Adipose tissue (tissue), 3 donors: ENCODE results near the gene AFF2. TPM values are rescaled to one million over a fixed set of nuclear protein-coding genes. Genes with fewer than 3 reads are reported as not detected.

Source experiments
- H3K27ac ChIP-seq: one replicate; pipeline ENCODE4 v1.5.1; 2013; ENCODE audit warnings: low read depth, low read length
- WGBS, 3 donors: extraction: QIAGEN DNeasy Blood & Tissue Kit; methylation state at CpG; one replicate each; pipeline ENCODE4 v1.1.7; 2013; 5-methylcytosine and 5-hydroxymethylcytosine counted together
- polyA plus RNA-seq, 3 donors: library from polyadenylated mRNA; stranded (reverse); fragments of 200-250 nt; gene quantifications; one replicate each; pipeline ENCODE4 v1.2.3, GENCODE V29; 2013
- donor health status: healthy with polysubstance abuse.
- donor health status: Bipolar disorder and iron deficiency.
- donor health status: healthy.

AFF2 gene
- polyA plus RNA-seq, 3 donors: 0.13 to 2.5 (median 2.0) TPM

DNA sequence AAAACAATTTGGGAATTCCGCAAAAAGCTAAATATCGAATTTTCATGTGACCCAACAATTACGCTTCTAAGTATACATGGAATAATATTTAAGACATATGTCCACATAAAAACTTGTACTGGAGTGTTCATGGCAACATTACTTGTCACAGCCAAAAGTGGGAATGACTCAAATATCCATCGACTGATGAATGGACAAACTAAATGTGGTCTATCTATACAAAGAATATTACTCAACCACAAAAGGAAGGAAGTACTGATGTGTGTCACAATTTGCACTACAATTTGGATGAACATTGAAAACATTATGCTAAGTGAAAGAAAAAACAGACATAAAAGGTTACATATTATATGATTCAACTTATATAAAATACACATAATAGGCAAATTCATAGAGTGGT is 71.9 kb downstream of the AFF2 start:
- H3K27ac ChIP-seq: no peak overlapping the region
- WGBS, 3 donors: 84 to 90% (median 84%) methylated on average over 4 of the region's 4 CpGs

DNA sequence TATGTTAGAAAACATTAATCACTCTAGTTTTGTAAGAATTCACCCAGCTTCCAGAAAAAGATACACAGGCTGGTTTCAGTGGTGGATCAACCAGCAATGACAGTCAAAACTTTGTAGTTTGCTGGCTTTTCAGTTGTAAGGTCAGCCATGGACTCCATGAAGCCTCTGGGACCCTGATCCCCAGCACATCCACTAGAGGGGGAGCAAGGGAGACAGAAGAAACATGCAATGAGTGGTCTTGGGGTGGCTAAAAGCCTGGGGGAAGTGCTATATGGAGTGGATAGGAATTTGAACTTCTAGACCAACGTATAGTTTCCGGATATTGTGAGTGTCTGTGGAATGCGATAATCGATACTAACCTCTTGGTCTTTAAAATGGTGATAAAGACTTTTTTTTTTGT is 72.7 kb downstream of the AFF2 start:
- no peak overlapping the region for H3K27ac ChIP-seq
- WGBS, 3 donors: 78 to 89% (median 82%) methylated on average over 4 of the region's 4 CpGs

GRCh38 chrX:148574237-148574973 is 74.0 kb downstream of the AFF2 start:
- WGBS, 3 donors: 47 to 88% (median 73%) methylated on average over 3 of the region's 3 CpGs
- H3K27ac ChIP-seq: no peak overlapping the region

DNA sequence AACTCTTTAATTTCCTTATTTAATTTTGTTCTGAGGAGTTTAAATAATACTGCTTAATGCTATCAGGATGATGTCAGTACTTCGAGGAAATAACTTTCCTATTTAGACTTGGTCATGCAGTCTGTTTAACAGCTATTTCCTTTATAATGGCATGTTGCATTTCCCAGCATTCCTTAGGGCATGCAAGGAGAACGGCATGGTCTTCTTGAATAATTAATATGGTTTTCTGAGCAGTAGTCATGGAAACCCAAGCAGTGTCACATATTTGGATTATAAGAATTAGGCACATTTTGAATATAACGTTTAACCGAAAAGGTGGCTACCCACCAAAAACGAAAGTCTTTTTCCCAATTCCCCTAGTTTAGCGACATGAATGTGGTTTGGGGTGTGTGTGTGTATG is 76.0 kb downstream of the AFF2 start:
- no peak overlapping the region for H3K27ac ChIP-seq
- WGBS, 3 donors: 69 to 84% (median 75%) methylated on average over 6 of the region's 6 CpGs

GRCh38 chrX:148577741-148578140 is 77.3 kb downstream of the AFF2 start:
- 54 to 82% (median 69%) methylated on average over 3 of the region's 3 CpGs for WGBS, 3 donors
- H3K27ac ChIP-seq: no peak overlapping the region

- 24 to 88% (median 38%) methylated on average over 1 of the region's 1 CpG for WGBS, 3 donors
Measured at GRCh38 chrX:148580016-148580415, 79.6 kb downstream of the AFF2 start.

DNA sequence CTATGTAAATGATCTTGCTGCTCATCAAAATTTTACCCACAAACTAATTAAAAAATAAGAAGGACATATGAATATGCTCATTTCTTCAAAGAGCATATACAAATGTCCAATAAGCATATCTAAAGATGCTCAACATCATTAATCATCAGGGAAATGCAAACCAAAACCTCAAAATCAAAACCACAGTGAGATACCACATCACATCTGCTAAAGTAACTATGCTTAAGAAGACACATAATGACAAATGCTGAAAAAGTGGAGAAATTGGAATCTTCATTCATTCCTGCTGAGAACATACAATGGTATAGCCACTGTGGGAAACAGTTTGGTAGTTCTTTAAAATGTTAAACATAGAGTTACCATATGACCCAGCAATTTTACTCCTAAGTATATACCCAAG is 81.9 kb downstream of the AFF2 start:
- H3K27ac ChIP-seq: no peak overlapping the region

More at GRCh38 chrX:148580016-148580415, 79.6 kb downstream of the AFF2 start:
- H3K27ac ChIP-seq: no peak overlapping the region

GRCh38 chrX:148588649-148589310 is 88.4 kb downstream of the AFF2 start:
- WGBS, 3 donors: 71 to 88% (median 87%) methylated on average over 6 of the region's 6 CpGs
- no peak overlapping the region for H3K27ac ChIP-seq

DNA sequence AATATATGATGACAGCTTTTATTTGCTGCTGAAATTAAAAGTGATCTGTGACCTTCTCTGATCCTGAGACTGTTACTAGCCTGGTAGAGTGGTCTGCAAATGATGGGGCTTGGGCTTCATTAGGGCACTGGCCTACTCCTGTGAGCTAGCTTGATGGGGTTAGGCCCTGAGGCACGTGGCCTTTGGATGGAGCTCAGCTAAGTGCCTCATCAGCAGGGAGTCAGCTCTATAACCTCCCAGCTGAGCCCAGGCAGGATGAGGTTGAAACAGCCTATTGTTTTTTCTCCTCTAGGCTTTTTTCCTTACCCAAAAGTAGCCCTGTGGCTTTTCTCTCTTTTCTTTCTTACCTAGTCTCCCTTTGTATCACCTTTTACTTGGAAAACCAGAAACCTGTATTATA is 92.2 kb downstream of the AFF2 start:
- 18 to 72% (median 20%) methylated on average over 1 of the region's 1 CpG for WGBS, 3 donors
- no peak overlapping the region for H3K27ac ChIP-seq

- H3K27ac ChIP-seq: no peak overlapping the region
- 53 to 55% (median 55%) methylated on average over 2 of the region's 2 CpGs for WGBS, 3 donors
Measured at GRCh38 chrX:148593146-148593545, 92.7 kb downstream of the AFF2 start.

DNA sequence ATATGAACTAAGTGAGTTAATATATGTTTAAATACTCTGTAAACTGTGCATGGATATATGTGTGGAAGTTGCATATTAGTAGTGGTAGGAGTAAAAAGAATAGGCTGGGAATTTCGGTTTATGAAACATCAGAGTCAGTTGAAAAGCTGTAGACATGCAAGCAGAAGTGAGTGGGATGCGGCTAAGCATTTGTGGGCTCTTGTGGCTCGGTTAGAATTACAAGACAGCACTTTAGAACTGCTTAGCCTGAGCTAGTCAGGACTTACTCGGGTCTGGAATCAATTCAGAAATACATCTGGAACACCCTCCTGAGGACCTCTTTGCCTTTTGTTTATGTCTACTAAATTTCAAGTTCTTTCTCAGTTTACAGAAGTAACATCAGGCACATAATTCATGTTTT is 93.6 kb downstream of the AFF2 start:
- no peak overlapping the region for H3K27ac ChIP-seq
- 42 to 65% (median 51%) methylated on average over 4 of the region's 4 CpGs for WGBS, 3 donors

- 34 to 54% (median 46%) methylated on average over 4 of the region's 4 CpGs for WGBS, 3 donors
- no peak overlapping the region for H3K27ac ChIP-seq
Measured at GRCh38 chrX:148599404-148599803, 99.0 kb downstream of the AFF2 start.

- H3K27ac ChIP-seq: no peak overlapping the region
- WGBS, 3 donors: 31 to 88% (median 78%) methylated on average over 6 of the region's 6 CpGs
Measured at GRCh38 chrX:148600131-148600530, 99.7 kb downstream of the AFF2 start.

GRCh38 chrX:148600581-148600980 is 100.2 kb downstream of the AFF2 start:
- H3K27ac ChIP-seq: no peak overlapping the region
- WGBS, 3 donors: 62 to 91% (median 77%) methylated on average over 2 of the region's 2 CpGs

- no peak overlapping the region for H3K27ac ChIP-seq
- 58 to 73% (median 67%) methylated on average over 4 of the region's 4 CpGs for WGBS, 3 donors
Measured at GRCh38 chrX:148601034-148601433, 100.6 kb downstream of the AFF2 start.

DNA sequence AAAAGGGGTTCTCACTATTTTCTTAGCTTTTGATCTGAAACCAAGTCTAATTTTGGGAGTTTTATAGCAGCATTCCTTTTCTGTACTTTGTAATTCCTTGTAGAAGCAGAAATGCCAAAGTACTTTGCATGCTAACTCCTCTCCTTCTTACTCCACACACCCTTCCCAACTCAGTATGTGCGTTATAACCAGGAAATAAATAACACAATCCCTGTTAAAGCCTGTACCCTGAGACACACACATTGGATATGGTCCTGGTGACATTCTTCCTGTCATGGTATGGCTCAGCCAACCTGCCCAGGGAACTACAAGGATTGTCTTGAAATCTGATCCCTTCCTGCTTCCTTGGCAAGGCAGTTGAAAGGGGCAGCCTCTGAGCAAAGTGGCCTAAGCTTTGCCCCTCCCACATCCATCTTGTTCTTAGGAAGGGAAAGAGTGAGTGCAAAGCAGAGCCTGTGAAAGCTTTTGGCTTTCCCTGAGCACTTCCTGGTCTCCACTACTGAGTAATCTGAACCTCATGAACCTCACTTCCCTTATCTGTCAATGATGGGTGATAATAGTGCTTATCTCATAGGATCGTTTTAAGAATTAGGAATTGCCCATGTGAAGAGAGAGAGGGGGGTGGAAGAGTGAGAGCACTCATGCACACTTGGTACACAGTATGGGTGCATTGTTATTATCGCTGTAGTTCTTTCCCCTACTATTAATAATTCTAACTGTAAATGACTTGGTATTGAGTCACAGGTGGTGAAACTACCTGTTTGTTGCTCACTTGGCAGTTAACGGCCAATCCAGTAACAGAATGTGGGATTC is 109.3 kb downstream of the AFF2 start:
- WGBS, 3 donors: 35 to 67% (median 51%) methylated on average over 4 of the region's 4 CpGs
- H3K27ac ChIP-seq: no peak overlapping the region

- 51 to 75% (median 54%) methylated on average over 3 of the region's 3 CpGs for WGBS, 3 donors
Measured at GRCh38 chrX:148610328-148610698, 109.9 kb downstream of the AFF2 start.

DNA sequence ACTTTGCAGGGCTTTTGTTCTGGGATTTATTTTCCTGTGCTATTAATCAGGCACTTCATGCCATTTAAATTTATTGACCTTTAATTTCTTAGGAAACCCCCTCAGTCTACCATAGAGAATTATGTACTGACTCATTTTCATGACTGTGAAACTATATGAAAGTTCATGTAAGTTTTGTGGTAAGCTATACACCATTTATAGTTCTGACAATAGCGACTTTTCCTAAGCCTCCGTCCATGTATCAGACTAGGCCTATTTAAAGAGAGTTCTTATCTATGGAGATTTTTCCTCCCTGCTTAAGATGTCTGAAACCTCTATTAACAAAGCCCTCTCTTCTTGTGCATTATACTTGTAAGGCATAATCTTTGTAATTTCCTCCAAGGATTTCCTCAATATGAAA is 111.6 kb downstream of the AFF2 start:
- no peak overlapping the region for H3K27ac ChIP-seq
- 58 to 86% (median 82%) methylated on average over 2 of the region's 2 CpGs for WGBS, 3 donors

More at GRCh38 chrX:148610328-148610698, 109.9 kb downstream of the AFF2 start:
- H3K27ac ChIP-seq: no peak overlapping the region

DNA sequence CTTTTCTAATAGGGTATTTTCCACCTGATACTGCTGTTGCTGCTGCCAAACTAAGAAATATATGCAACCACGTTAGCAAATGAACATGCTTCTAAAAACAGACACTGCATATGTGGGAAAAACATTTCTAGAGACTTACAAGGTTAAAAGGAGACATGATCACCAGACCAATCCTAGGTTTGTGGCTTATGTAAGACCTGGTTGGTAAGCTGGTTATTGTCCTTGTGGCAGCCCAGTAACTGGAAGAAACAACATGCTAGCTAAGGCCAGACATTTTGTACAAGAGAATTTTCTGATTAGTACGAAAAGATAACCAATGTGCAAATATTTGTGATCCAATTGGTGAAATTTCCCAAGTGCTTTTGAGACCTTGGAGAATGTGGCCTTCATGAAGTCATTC is 112.0 kb downstream of the AFF2 start:
- no peak overlapping the region for H3K27ac ChIP-seq
- WGBS, 3 donors: 31 to 64% (median 41%) methylated on average over 2 of the region's 2 CpGs
